Activated naive CD8-positive, alpha-beta T cell (primary cell): Measurements from ENCODE around the gene RASGRP1.
A peak's percentile ranks its signal among the peaks of the same experiment; 100 is the strongest.

Experiments used
- H3K27ac Mint-ChIP-seq: one replicate; pipeline ENCODE4 v1.8.0; 2021; ENCODE audit warnings: mixed read lengths
- H3K27me3 Mint-ChIP-seq: one replicate; pipeline ENCODE4 v1.8.0; 2021; ENCODE audit warnings: mixed read lengths
- H3K36me3 Mint-ChIP-seq: one replicate; pipeline ENCODE4 v1.8.0; 2021; ENCODE audit warnings: mixed read lengths
- H3K4me1 Mint-ChIP-seq: one replicate; pipeline ENCODE4 v1.8.0; 2021; ENCODE audit warnings: low read depth, mixed read lengths
- H3K4me3 Mint-ChIP-seq: one replicate; pipeline ENCODE4 v1.8.0; 2021; ENCODE audit warnings: mild to moderate bottlenecking, mixed read lengths
- H3K9me3 Mint-ChIP-seq: one replicate; pipeline ENCODE4 v1.8.0; 2021; ENCODE audit warnings: low read depth, mixed read lengths

RASGRP1 gene

GRCh38 chr15:38514601-38515000 is 50.0 kb downstream of the RASGRP1 start:
- no peaks in the 10 kb centered on the region for H3K9me3 Mint-ChIP-seq
- H3K4me1 Mint-ChIP-seq: peaks cover 23% of the 10 kb centered on the region
- H3K4me3 Mint-ChIP-seq: no peak overlapping the region
- H3K36me3 Mint-ChIP-seq: peaks cover 5% of the 10 kb centered on the region
- H3K27ac Mint-ChIP-seq: peak overlapping the region; percentile 66
- no peaks in the 10 kb centered on the region for H3K27me3 Mint-ChIP-seq

GRCh38 chr15:38512901-38513300 is 51.7 kb downstream of the RASGRP1 start:
- Mint-ChIP-seq H3K9me3 (no peaks in the 10 kb centered on the region), H3K4me1 (peaks cover 22% of the 10 kb centered on the region), H3K4me3 (no peak overlapping the region), H3K27me3 (no peaks in the 10 kb centered on the region), H3K36me3 (peaks cover 9% of the 10 kb centered on the region), H3K27ac (peak overlapping the region; percentile 51)

- Mint-ChIP-seq H3K9me3 (no peaks in the 10 kb centered on the region), H3K4me3 (no peak overlapping the region), H3K4me1 (peaks cover 23% of the 10 kb centered on the region), H3K27me3 (no peaks in the 10 kb centered on the region), H3K36me3 (peaks cover 17% of the 10 kb centered on the region), H3K27ac (peak overlapping the region; percentile 89)
These were observed 55.5 kb downstream of the RASGRP1 start for GRCh38 chr15:38509152-38509551.

DNA sequence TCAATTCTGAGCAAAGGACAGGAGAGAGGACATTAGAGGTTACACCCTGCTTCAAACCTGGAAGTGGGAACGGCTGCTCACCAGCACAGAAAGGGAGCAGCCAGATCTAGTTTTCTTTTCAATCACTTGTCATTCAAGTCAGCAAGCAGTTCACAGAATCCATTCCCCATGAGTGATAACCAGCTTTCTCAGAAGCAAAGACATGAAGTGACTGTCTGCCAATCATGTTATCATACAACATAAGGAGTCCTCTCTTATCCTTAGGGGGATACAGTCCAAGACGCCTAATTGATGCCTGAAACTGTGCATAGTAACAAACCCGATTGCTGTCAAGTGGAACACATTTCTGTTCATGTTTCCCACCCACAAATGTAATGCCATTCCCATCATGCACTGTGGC is 56.0 kb downstream of the RASGRP1 start:
- Mint-ChIP-seq H3K36me3 (peaks cover 15% of the 10 kb centered on the region), H3K9me3 (no peaks in the 10 kb centered on the region), H3K4me3 (no peak overlapping the region), H3K4me1 (peaks cover 21% of the 10 kb centered on the region), H3K27me3 (no peaks in the 10 kb centered on the region), H3K27ac (peak overlapping the region; percentile 89)

GRCh38 chr15:38507570-38507969 is 57.0 kb downstream of the RASGRP1 start:
- Mint-ChIP-seq H3K4me3 (no peak overlapping the region), H3K4me1 (peaks cover 21% of the 10 kb centered on the region), H3K36me3 (peaks cover 11% of the 10 kb centered on the region), H3K9me3 (no peaks in the 10 kb centered on the region), H3K27ac (peak overlapping the region; percentile 86), H3K27me3 (no peaks in the 10 kb centered on the region)

DNA sequence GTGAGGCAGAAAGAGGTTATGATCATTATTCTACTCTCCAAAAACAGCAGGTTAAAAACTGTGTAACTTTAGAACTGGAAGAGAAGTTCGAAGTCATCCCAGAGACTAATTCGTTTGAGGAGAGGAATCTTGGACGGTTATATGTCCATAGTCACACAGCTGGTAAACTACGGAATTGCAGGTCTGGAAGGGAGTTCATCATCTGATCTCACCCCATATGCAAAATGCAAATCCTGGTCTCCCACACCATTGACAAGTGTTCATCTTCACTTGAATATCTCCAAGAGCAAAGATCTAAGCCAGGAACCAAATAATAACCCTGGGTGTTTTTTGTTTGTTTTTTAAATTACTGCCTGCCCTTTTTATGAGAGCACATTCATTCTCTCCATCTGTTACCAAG is 57.6 kb downstream of the RASGRP1 start:
- no peak overlapping the region for H3K4me3 Mint-ChIP-seq
- H3K36me3 Mint-ChIP-seq: peaks cover 11% of the 10 kb centered on the region
- H3K4me1 Mint-ChIP-seq: peaks cover 21% of the 10 kb centered on the region
- no peaks in the 10 kb centered on the region for H3K27me3 Mint-ChIP-seq
- no peaks in the 10 kb centered on the region for H3K9me3 Mint-ChIP-seq
- H3K27ac Mint-ChIP-seq: peak overlapping the region; percentile 86

DNA sequence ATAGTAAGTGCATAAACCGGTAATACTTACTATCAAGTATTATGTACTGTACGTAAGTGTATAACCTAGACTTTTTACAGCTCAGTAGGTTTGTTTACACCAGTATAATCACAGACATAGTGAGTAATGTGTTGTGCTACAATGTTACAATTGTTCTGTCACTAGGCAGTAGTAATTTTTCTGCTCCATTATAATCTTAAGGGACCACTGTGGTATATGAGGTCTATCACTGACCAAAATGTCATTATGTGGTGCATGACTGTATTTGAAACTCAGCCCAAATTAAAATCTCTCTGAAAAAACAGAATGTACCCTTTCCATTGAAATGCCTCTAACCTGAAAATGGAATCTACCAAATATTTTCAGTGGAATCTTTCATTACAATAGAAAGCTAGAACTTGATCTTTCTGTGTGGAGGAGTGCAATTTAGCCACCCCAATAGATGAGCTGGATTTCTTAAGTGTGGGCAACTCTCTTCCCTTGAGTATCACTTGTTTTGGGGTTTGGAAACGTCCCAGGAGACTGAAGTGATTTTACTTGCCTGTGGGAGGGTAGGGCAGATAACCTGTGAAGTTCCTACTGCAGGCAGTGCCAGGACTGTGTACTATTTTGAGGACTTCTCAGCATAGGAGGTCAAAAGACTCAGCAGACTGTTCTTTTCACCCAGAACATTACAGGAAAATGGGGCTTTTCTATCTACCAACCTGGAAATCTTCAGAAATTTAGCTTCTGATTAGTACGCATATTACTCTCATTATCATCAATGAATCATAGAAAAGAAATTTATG is 59.7 kb downstream of the RASGRP1 start:
- peaks cover 21% of the 10 kb centered on the region for H3K36me3 Mint-ChIP-seq
- H3K4me1 Mint-ChIP-seq: peaks cover 20% of the 10 kb centered on the region
- H3K27ac Mint-ChIP-seq: peak overlapping the region; percentile 88
- no peaks in the 10 kb centered on the region for H3K27me3 Mint-ChIP-seq
- no peak overlapping the region for H3K4me3 Mint-ChIP-seq
- H3K9me3 Mint-ChIP-seq: no peaks in the 10 kb centered on the region

DNA sequence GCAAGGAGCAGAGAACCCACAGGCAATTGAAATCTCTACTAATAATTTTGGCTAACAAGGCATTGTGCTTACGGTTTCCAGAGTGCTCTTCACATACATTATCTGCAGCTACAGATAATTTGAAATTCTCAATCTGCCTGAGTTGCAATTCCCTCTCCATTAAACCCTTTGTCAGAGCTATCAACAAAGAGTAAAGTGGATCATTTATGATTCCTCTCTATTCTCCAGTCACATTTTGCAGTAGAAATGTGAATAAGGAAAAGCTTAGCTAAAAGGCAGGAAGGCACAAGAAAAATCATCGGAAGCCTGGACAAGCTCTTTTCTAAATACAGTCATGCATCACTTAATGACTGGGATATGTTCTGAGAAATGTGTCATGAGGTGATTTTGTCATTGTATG is 61.1 kb downstream of the RASGRP1 start:
- Mint-ChIP-seq H3K4me1 (peaks cover 16% of the 10 kb centered on the region), H3K27me3 (no peaks in the 10 kb centered on the region), H3K9me3 (no peaks in the 10 kb centered on the region), H3K27ac (peak overlapping the region; percentile 86), H3K4me3 (no peak overlapping the region), H3K36me3 (peaks cover 26% of the 10 kb centered on the region)

DNA sequence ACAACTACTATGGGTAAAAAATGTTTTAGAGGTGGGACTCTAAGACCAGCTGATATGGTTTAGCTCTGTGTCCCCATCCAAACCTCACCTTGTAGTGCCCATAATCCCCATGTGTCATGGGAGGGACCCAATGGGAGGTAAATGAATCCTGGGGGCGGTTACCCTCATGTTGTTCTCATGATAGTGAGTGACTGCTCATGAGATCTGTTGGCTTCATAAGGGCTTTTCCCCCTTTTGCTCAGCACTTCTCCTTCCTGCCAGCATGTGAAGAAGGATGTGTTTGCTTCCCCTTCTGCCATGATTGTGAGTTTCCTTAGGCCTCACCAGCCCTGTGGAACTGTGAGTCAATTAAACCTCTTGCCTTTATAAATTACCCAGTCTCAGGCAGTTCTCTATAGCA is 65.0 kb downstream of the RASGRP1 start:
- peaks cover 17% of the 10 kb centered on the region for H3K36me3 Mint-ChIP-seq
- H3K4me3 Mint-ChIP-seq: no peak overlapping the region
- peaks cover 16% of the 10 kb centered on the region for H3K4me1 Mint-ChIP-seq
- no peaks in the 10 kb centered on the region for H3K9me3 Mint-ChIP-seq
- H3K27ac Mint-ChIP-seq: peak overlapping the region; percentile 87
- no peaks in the 10 kb centered on the region for H3K27me3 Mint-ChIP-seq

- no peaks in the 10 kb centered on the region for H3K9me3 Mint-ChIP-seq
- H3K27me3 Mint-ChIP-seq: no peaks in the 10 kb centered on the region
- peaks cover 27% of the 10 kb centered on the region for H3K4me1 Mint-ChIP-seq
- H3K4me3 Mint-ChIP-seq: no peak overlapping the region
- H3K36me3 Mint-ChIP-seq: peaks cover 17% of the 10 kb centered on the region
- H3K27ac Mint-ChIP-seq: peak overlapping the region; percentile 91
These were observed 68.5 kb downstream of the RASGRP1 start for GRCh38 chr15:38496151-38496550.

GRCh38 chr15:38490242-38490922 is 74.2 kb downstream of the RASGRP1 start:
- H3K9me3 Mint-ChIP-seq: no peaks in the 10 kb centered on the region
- H3K4me1 Mint-ChIP-seq: peaks cover 53% of the 10 kb centered on the region
- H3K27ac Mint-ChIP-seq: peak overlapping the region; percentile 75

GRCh38 chr15:38487378-38487777 is 77.2 kb downstream of the RASGRP1 start:
- Mint-ChIP-seq H3K4me3 (peak overlapping the region; percentile 76), H3K36me3 (peaks cover 10% of the 10 kb centered on the region), H3K27me3 (no peaks in the 10 kb centered on the region), H3K9me3 (no peaks in the 10 kb centered on the region), H3K27ac (peak overlapping the region; percentile 99), H3K4me1 (peaks cover 62% of the 10 kb centered on the region)

More at GRCh38 chr15:38490242-38490922, 74.2 kb downstream of the RASGRP1 start:
- Mint-ChIP-seq H3K27me3 (no peaks in the 10 kb centered on the region), H3K36me3 (peaks cover 12% of the 10 kb centered on the region), H3K4me3 (no peak overlapping the region)

DNA sequence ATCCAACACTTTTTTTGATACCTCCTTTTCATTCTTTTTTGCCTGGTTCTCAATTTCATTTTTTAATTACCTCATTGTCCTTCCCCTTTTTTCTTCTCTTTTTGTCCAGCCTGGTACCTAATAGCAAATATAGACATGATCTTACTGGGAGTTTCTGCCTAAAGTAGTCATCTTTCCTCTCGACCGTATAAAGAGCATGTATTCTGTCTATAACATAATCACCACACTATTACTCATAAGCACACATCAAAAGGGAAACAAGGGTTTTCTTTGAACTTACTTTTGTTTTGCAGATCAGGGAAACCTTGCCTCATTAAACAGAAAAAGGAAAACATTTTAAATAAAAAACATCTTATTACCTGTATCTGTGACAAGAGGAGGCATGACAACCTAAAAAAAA is 77.7 kb downstream of the RASGRP1 start:
- Mint-ChIP-seq H3K4me1 (peaks cover 63% of the 10 kb centered on the region), H3K27ac (peak overlapping the region; percentile 99), H3K4me3 (peak overlapping the region; percentile 76)

GRCh38 chr15:38482572-38482971 is 82.0 kb downstream of the RASGRP1 start:
- peak overlapping the region; percentile 91 for H3K27ac Mint-ChIP-seq
- peaks cover 10% of the 10 kb centered on the region for H3K36me3 Mint-ChIP-seq

More for the DNA sequence above, 77.7 kb downstream of the RASGRP1 start:
- Mint-ChIP-seq H3K27me3 (no peaks in the 10 kb centered on the region), H3K36me3 (peaks cover 13% of the 10 kb centered on the region), H3K9me3 (no peaks in the 10 kb centered on the region)

GRCh38 chr15:38481761-38482160 is 82.9 kb downstream of the RASGRP1 start:
- H3K4me3 Mint-ChIP-seq: no peak overlapping the region

More at GRCh38 chr15:38482572-38482971, 82.0 kb downstream of the RASGRP1 start:
- no peaks in the 10 kb centered on the region for H3K9me3 Mint-ChIP-seq
- no peak overlapping the region for H3K4me3 Mint-ChIP-seq
- no peaks in the 10 kb centered on the region for H3K27me3 Mint-ChIP-seq
- peaks cover 61% of the 10 kb centered on the region for H3K4me1 Mint-ChIP-seq

More at GRCh38 chr15:38481761-38482160, 82.9 kb downstream of the RASGRP1 start:
- Mint-ChIP-seq H3K4me1 (peaks cover 53% of the 10 kb centered on the region), H3K9me3 (no peaks in the 10 kb centered on the region), H3K27me3 (no peaks in the 10 kb centered on the region), H3K36me3 (peaks cover 8% of the 10 kb centered on the region), H3K27ac (peak overlapping the region; percentile 72)
